Chondrocyte (in vitro differentiated cells): Measurements from ENCODE around the gene AK5. TPM values are rescaled to one million over a fixed set of nuclear protein-coding genes. Genes with fewer than 3 reads are reported as not detected.

Source experiments
- DNase-seq: peaks from one replicate; pipeline ENCODE4 v3.0.0; 2021; ENCODE audit warnings: mixed read lengths, low spot score
- H3K27ac Mint-ChIP-seq: one replicate; pipeline ENCODE4 v1.8.0; 2021; ENCODE audit warnings: mild to moderate bottlenecking, moderate library complexity, mixed read lengths; ENCODE audit not compliant: unreplicated experiment
- H3K27me3 Mint-ChIP-seq: 2 replicates; pipeline ENCODE4 v1.8.0; 2021; ENCODE audit warnings: low read depth, mixed read lengths
- H3K36me3 Mint-ChIP-seq: 2 replicates; pipeline ENCODE4 v1.8.0; 2021; ENCODE audit warnings: low read depth, mixed read lengths
- H3K4me1 Mint-ChIP-seq: 2 replicates; pipeline ENCODE4 v1.8.0; 2021; ENCODE audit warnings: low read depth, mild to moderate bottlenecking, mixed read lengths
- H3K4me3 Mint-ChIP-seq: one replicate; pipeline ENCODE4 v1.8.0; 2021; ENCODE audit warnings: mild to moderate bottlenecking, moderate library complexity, mixed read lengths; ENCODE audit not compliant: unreplicated experiment
- H3K9me3 Mint-ChIP-seq: 2 replicates; pipeline ENCODE4 v1.8.0; 2021; ENCODE audit warnings: low read depth, mixed read lengths
- CTCF ChIP-seq: fragments of 200-600 bp; sonication (generic); IDR thresholded peaks from 2 replicates; pipeline ENCODE4 v1.5.0; 2021; ENCODE audit warnings: antibody characterized with exemption, mild to moderate bottlenecking, moderate library complexity
- total RNA-seq: library from RNA; stranded (reverse); gene quantifications from 3 replicates; pipeline ENCODE4 v1.2.1, GENCODE V29; 2021

The AK5 gene
- total RNA-seq, 1 donor from 2014 or later, result 6.2 TPM

GRCh38 chr1:77382366-77382765 lies 100.5 kb downstream of the AK5 start:
- Mint-ChIP-seq H3K4me1 (peaks cover 22% of the 10 kb centered on the region), H3K9me3 (no peaks in the 10 kb centered on the region), H3K36me3 (no peaks in the 10 kb centered on the region), H3K27me3 (no peaks in the 10 kb centered on the region), H3K4me3 (no peak overlapping the region), H3K27ac (no peak overlapping the region)
- no peak for TF ChIP-seq CTCF
- no peak for DNase-seq

GRCh38 chr1:77383236-77383635 lies 101.4 kb downstream of the AK5 start:
- no peak overlapping the region for H3K4me3 Mint-ChIP-seq
- H3K27ac Mint-ChIP-seq, result no peak overlapping the region
- no peak for TF ChIP-seq CTCF
- DNase-seq, result no peak
- H3K36me3 Mint-ChIP-seq, result no peaks in the 10 kb centered on the region
- no peaks in the 10 kb centered on the region for H3K27me3 Mint-ChIP-seq
- H3K4me1 Mint-ChIP-seq, result peaks cover 22% of the 10 kb centered on the region
- H3K9me3 Mint-ChIP-seq, result no peaks in the 10 kb centered on the region

- no peak overlapping the region for H3K27ac Mint-ChIP-seq
- DNase-seq, result no peak
- no peaks in the 10 kb centered on the region for H3K27me3 Mint-ChIP-seq
- no peak for TF ChIP-seq CTCF
- H3K4me1 Mint-ChIP-seq, result peaks cover 11% of the 10 kb centered on the region
- no peaks in the 10 kb centered on the region for H3K36me3 Mint-ChIP-seq
- H3K4me3 Mint-ChIP-seq, result no peak overlapping the region
- H3K9me3 Mint-ChIP-seq, result no peaks in the 10 kb centered on the region
These were observed 103.7 kb downstream of the AK5 start for GRCh38 chr1:77385551-77385950.

- peaks cover 11% of the 10 kb centered on the region for H3K4me1 Mint-ChIP-seq
- no peak for TF ChIP-seq CTCF
- H3K9me3 Mint-ChIP-seq, result no peaks in the 10 kb centered on the region
- no peaks in the 10 kb centered on the region for H3K36me3 Mint-ChIP-seq
- no peak overlapping the region for H3K4me3 Mint-ChIP-seq
- H3K27me3 Mint-ChIP-seq, result no peaks in the 10 kb centered on the region
- H3K27ac Mint-ChIP-seq, result no peak overlapping the region
- no peak for DNase-seq
These were observed 104.5 kb downstream of the AK5 start for GRCh38 chr1:77386276-77386675.

- DNase-seq, result no peak
- TF ChIP-seq CTCF, result no peak
- H3K27me3 Mint-ChIP-seq, result no peaks in the 10 kb centered on the region
- no peak overlapping the region for H3K4me3 Mint-ChIP-seq
- H3K9me3 Mint-ChIP-seq, result no peaks in the 10 kb centered on the region
- peaks cover 7% of the 10 kb centered on the region for H3K4me1 Mint-ChIP-seq
- no peaks in the 10 kb centered on the region for H3K36me3 Mint-ChIP-seq
- H3K27ac Mint-ChIP-seq, result no peak overlapping the region
These were observed 105.7 kb downstream of the AK5 start for GRCh38 chr1:77387553-77387952.
